HCT116 (cell line): ENCODE results near the gene KIF12. TPM values are rescaled to one million over a fixed set of nuclear protein-coding genes. Genes with fewer than 3 reads are reported as not detected.

Experiments
- ATAC-seq: fragments of 200-7000 bp; cut with Tn5 transposase; 2 replicates; pipeline ENCODE4 v1.9.1; 2020; ENCODE audit warnings: mild to moderate bottlenecking, moderate library complexity
- BruUV-seq: library from RNA; stranded (reverse); fragments of 400-500 nt; replicated peaks from 2 replicates; lab custom pipeline; 2021; lab: Mats Ljungman, UMichigan
- CTCF ChIA-PET: fragments of 300-600 bp; sonication (Branson Sonifier 250); formaldehyde crosslinking; loops from one replicate; lab custom pipeline; 2021; ENCODE audit warnings: antibody characterized with exemption; lab: Charles Lee
- POLR2A ChIA-PET: fragments of 300-600, 350-600 bp; sonication (Branson Sonifier 250); formaldehyde crosslinking; loops from one replicate; lab custom pipeline; 2021; ENCODE audit warnings: antibody characterized with exemption; lab: Charles Lee
- RAD21 ChIA-PET, 2 experiments: fragments of 300-600 bp; sonication (Branson Sonifier 250); formaldehyde crosslinking; loops; one replicate each; lab custom pipeline; 2023; ENCODE audit warnings: low total read pairs in 2 of 2; ENCODE audit not compliant: uncharacterized antibody in 2 of 2, unreplicated experiment in 2 of 2, low non-redundant PET in 1 of 2; lab: Charles Lee
- DNase-seq: peaks from one replicate; pipeline ENCODE4 v3.0.0-alpha.2; 2010; ENCODE audit warnings: low read depth, low spot score
- H2AFZ ChIP-seq: fragments of 200-600 bp; shearing (Covaris generic), sonication (generic); 2 replicates; pipeline ENCODE4 v1.6.1; 2017; ENCODE audit warnings: low read depth, mixed run types, mixed read lengths, antibody characterized with exemption, low read length; ENCODE audit not compliant: poor library complexity, severe bottlenecking
- H3K27ac ChIP-seq: 2 replicates; pipeline ENCODE4 v1.5.1; 2012; ENCODE audit warnings: low read depth, low read length
- H3K27me3 ChIP-seq: fragments of 200-600 bp; sonication (generic); 2 replicates; pipeline ENCODE4 v1.6.1; 2016; ENCODE audit warnings: mixed run types, low read length, mixed read lengths; ENCODE audit not compliant: insufficient read depth
- H3K36me3 ChIP-seq, 2 experiments: fragments of 200-500 bp in 1 of 2; fragments of 200-600 bp in 1 of 2; sonication (Bioruptor generic) in 1 of 2; sonication (generic) in 1 of 2; 2 replicates each; pipeline versions ENCODE4 v1.5.1 to v1.6.1; 2014 to 2016; ENCODE audit warnings: low read length in 2 of 2, inconsistent platforms in 1 of 2, mixed read lengths in 1 of 2, mixed run types in 1 of 2; ENCODE audit not compliant: insufficient read depth in 2 of 2, control insufficient read depth in 1 of 2
- H3K4me1 ChIP-seq, 2 experiments: fragments of 200-600 bp in 1 of 2; sonication (generic) in 1 of 2; 2 replicates each; pipeline versions ENCODE4 v1.5.1 to v1.6.1; 2012 to 2017; ENCODE audit warnings: low read length in 2 of 2, inconsistent platforms in 1 of 2, mild to moderate bottlenecking in 1 of 2, mixed read lengths in 1 of 2, mixed run types in 1 of 2, moderate library complexity in 1 of 2; ENCODE audit not compliant: insufficient read depth in 2 of 2, control insufficient read depth in 1 of 2
- H3K4me2 ChIP-seq: fragments of 200-600 bp; sonication (generic); 2 replicates; pipeline ENCODE4 v1.6.1; 2017; ENCODE audit warnings: mixed run types, low read length, mixed read lengths
- H3K4me3 ChIP-seq, 2 experiments: fragments of 200-600 bp in 1 of 2; sonication (generic) in 1 of 2; replicated peaks in 1 of 2; 2 replicates each; pipeline ENCODE4 v1.5.1; 2011 to 2016; ENCODE audit warnings: low read length in 2 of 2, control low read depth in 1 of 2, low read depth in 1 of 2, mild to moderate bottlenecking in 1 of 2, mixed read lengths in 1 of 2, mixed run types in 1 of 2
- H3K79me2 ChIP-seq: fragments of 200-600 bp; sonication (generic); 2 replicates; pipeline ENCODE4 v1.6.1; 2017; ENCODE audit warnings: mild to moderate bottlenecking, mixed run types, low read length, moderate library complexity, mixed read lengths; ENCODE audit not compliant: insufficient read depth
- H3K9ac ChIP-seq: fragments of 200-600 bp; sonication (generic); 2 replicates; pipeline ENCODE4 v1.6.1; 2016; ENCODE audit warnings: low read length, mixed read lengths
- H3K9me2 ChIP-seq: fragments of 200-600 bp; sonication (generic), shearing (Covaris generic); 2 replicates; pipeline ENCODE4 v1.6.1; 2017; ENCODE audit warnings: mixed run types, mild to moderate bottlenecking, moderate library complexity; ENCODE audit not compliant: insufficient read depth
- H3K9me3 ChIP-seq, 2 experiments: fragments of 200-500 bp in 1 of 2; fragments of 200-600 bp in 1 of 2; sonication (Bioruptor generic) in 1 of 2; sonication (generic) in 1 of 2; 2 replicates each; pipeline ENCODE4 v1.6.1; 2014 to 2017; ENCODE audit warnings: low read length in 2 of 2, mixed read lengths in 2 of 2, inconsistent platforms in 1 of 2, low read depth in 1 of 2, mild to moderate bottlenecking in 1 of 2, mixed run types in 1 of 2, moderate library complexity in 1 of 2; ENCODE audit not compliant: control insufficient read depth in 1 of 2, insufficient read depth in 1 of 2
- H4K20me1 ChIP-seq: fragments of 200-600 bp; sonication (generic), shearing (Covaris generic); 2 replicates; pipeline ENCODE4 v1.6.1; 2017; ENCODE audit warnings: mixed run types, mild to moderate bottlenecking, moderate library complexity; ENCODE audit not compliant: insufficient read depth
- ELF1 ChIP-seq: IDR thresholded peaks from 2 replicates; pipeline ENCODE4 v1.6.1; 2012; ENCODE audit warnings: low read depth, borderline replicate concordance
- EZH2 ChIP-seq: fragments of 200-600 bp; sonication (generic); IDR thresholded peaks from 2 replicates; pipeline ENCODE4 v1.6.1; 2017; ENCODE audit warnings: antibody characterized with exemption, mixed run types
- EZH2phosphoT487 ChIP-seq: fragments of 200-600 bp; IDR thresholded peaks from 2 replicates; pipeline ENCODE4 v1.6.1; 2018; ENCODE audit warnings: antibody characterized with exemption, borderline replicate concordance
- FOSL1 ChIP-seq: IDR thresholded peaks from 2 replicates; pipeline ENCODE4 v1.6.1; 2012; ENCODE audit warnings: low read depth
- MAX ChIP-seq: IDR thresholded peaks from 2 replicates; pipeline ENCODE4 v1.6.1; 2012
- REST ChIP-seq: IDR thresholded peaks from 2 replicates; pipeline ENCODE4 v1.6.1; 2012; ENCODE audit warnings: low read depth
- SIN3A ChIP-seq: IDR thresholded peaks from 2 replicates; pipeline ENCODE4 v1.6.1; 2012; ENCODE audit warnings: low read depth
- SP1 ChIP-seq: IDR thresholded peaks from 2 replicates; pipeline ENCODE4 v1.6.1; 2012; ENCODE audit warnings: low read depth
- SRF ChIP-seq: IDR thresholded peaks from 2 replicates; pipeline ENCODE4 v1.6.1; 2012; ENCODE audit warnings: low read depth
- TCF7L2 ChIP-seq: IDR thresholded peaks from 2 replicates; pipeline ENCODE4 v1.7.0; 2011; ENCODE audit warnings: borderline replicate concordance, inconsistent platforms; ENCODE audit not compliant: insufficient read depth, insufficient read length; ENCODE audit errors: extremely low read depth
- intact Hi-C: fragments of 100-400 bp; cut with micrococcal nuclease; formaldehyde crosslinking; loops from 2 replicates; pipeline ENCODE4 v1.10.0; 2022
- total RNA-seq: library from RNA; stranded (reverse); gene quantifications from one replicate; pipeline ENCODE4 v1.2.1, GENCODE V29; 2021; ENCODE audit not compliant: unreplicated experiment

The KIF12 gene
- total RNA-seq, 1 experiment from 2014 or later: 6.4 TPM

- no peaks in the 10 kb centered on the region for H3K36me3 ChIP-seq
- TF ChIP-seq EZH2phosphoT487: no peak
- no peak for TF ChIP-seq MAX
- no peak for TF ChIP-seq SRF
- no peak for TF ChIP-seq EZH2
- TF ChIP-seq REST: no peak
- no peak for TF ChIP-seq FOSL1
- no peak for TF ChIP-seq SP1
- no peak for TF ChIP-seq SIN3A
- TF ChIP-seq ELF1: no peak
- TF ChIP-seq TCF7L2: no peak
- H3K9me3 ChIP-seq: no peaks in the 10 kb centered on the region
- H3K27ac ChIP-seq: no peak overlapping the region
- H3K4me3 ChIP-seq: no peak overlapping the region
- no peaks in the 10 kb centered on the region for H4K20me1 ChIP-seq
- H3K27me3 ChIP-seq: 0 out of 2 replicates have a peak, but pooled peaks cover 8% of the 10 kb centered on the region
- H3K4me2 ChIP-seq: no peak overlapping the region
- no peak overlapping the region for H2AFZ ChIP-seq
- intact Hi-C loops: no loop called here
- ChIA-PET POLR2A (no interaction called here), CTCF (no interaction called here), RAD21 (no interaction called here)
- no peaks in the 10 kb centered on the region for H3K9me2 ChIP-seq
- no peak for ATAC-seq
- H3K79me2 ChIP-seq: no peaks in the 10 kb centered on the region
- no peak for DNase-seq
- no peaks in the 10 kb centered on the region for H3K4me1 ChIP-seq
- BruUV-seq: no TSS peak
- H3K9ac ChIP-seq: no peak overlapping the region
These were observed 37.1 kb downstream of the KIF12 start for GRCh38 chr9:114061830-114062474.
